Transverse colon (tissue), 4 donors: ENCODE data around the gene LRRC36. TPM values are rescaled to one million over a fixed set of nuclear protein-coding genes. Genes with fewer than 3 reads are reported as not detected.

Experiments
- DNase-seq: peaks from one replicate; pipeline ENCODE4 v3.0.0-alpha.2; 2019
- H3K27ac ChIP-seq, 4 donors: fragments of 200-600 bp; sonication (generic); 2 replicates each; pipeline ENCODE4 v1.5.1; 2016 to 2018; ENCODE audit warnings: inconsistent platforms in 4 of 4
- H3K27me3 ChIP-seq: fragments of 200-600 bp; sonication (generic); 2 replicates; pipeline ENCODE4 v1.5.1; 2017; ENCODE audit warnings: inconsistent platforms
- H3K36me3 ChIP-seq, 4 donors: fragments of 200-600 bp; sonication (generic); 2 replicates each; pipeline ENCODE4 v1.5.1; 2017 to 2019; ENCODE audit warnings: inconsistent platforms in 4 of 4
- H3K4me1 ChIP-seq, 4 donors: fragments of 200-600 bp; sonication (generic); 2 replicates each; pipeline ENCODE4 v1.5.1; 2017 to 2020; ENCODE audit warnings: inconsistent platforms in 4 of 4
- H3K4me3 ChIP-seq, 4 donors: fragments of 200-600 bp; sonication (generic); 1 replicate in 1 of 4; 2 replicates in 3 of 4; pipeline versions ENCODE4 v1.5.1 to v1.6.1; 2017 to 2019; ENCODE audit warnings: inconsistent platforms in 4 of 4
- H3K9me3 ChIP-seq, 2 donors: fragments of 200-600 bp; sonication (generic); 2 replicates each; pipeline ENCODE4 v1.5.1; 2017 to 2019; ENCODE audit warnings: inconsistent platforms in 2 of 2
- EP300 ChIP-seq: sonication (generic); formaldehyde crosslinking; IDR thresholded peaks from one replicate; pipeline ENCODE4 v1.6.1; 2017; ENCODE audit warnings: antibody characterized with exemption, low read depth
- POLR2A ChIP-seq: fragments of 450-650 bp; IDR thresholded peaks from one replicate; pipeline ENCODE4 v1.6.1; 2016; ENCODE audit warnings: antibody characterized with exemption, mild to moderate bottlenecking, moderate library complexity
- POLR2AphosphoS5 ChIP-seq, 3 donors: sonication (generic); formaldehyde crosslinking; IDR thresholded peaks; one replicate each; pipeline ENCODE4 v1.6.1; 2016; ENCODE audit warnings: antibody characterized with exemption in 3 of 3
- WGBS, 2 donors: methylation state at CpG; one replicate each; pipeline ENCODE4 v1.1.5; 2018; ENCODE audit warnings: low coverage in 1 of 2; 5-methylcytosine and 5-hydroxymethylcytosine counted together
- in situ Hi-C, 4 donors: fragments of 200-750 bp; cut with MboI; loops; one replicate each; pipeline versions ENCODE4 v1.15.0 to v1.15.1; 2017; ENCODE audit warnings: low sequenced_read_pairs in 3 of 4, low pct_ligation_motif_present in 1 of 4, low pct_unique_long_range_greater_than_20kb in 1 of 4
- intact Hi-C: fragments of 100-400 bp; cut with DNase I; formaldehyde crosslinking; loops from one replicate; pipeline ENCODE4 v1.15.1; 2023; ENCODE audit warnings: low total_unique reads
- total RNA-seq, 4 donors: library from RNA; depleted of rRNA; stranded (reverse); fragments of >200 nt; gene quantifications; one replicate each; pipeline ENCODE4 v1.1.0, GENCODE V29; 2016
- TF ChIP-seq, protein P1 (sequence below), 5 experiments: fragments of 200-600 bp in 3 of 5; fragments of 450-650 bp in 2 of 5; sonication (generic) in 3 of 5; IDR thresholded peaks; 1 replicate in 2 of 5; 2 replicates in 3 of 5; pipeline ENCODE4 v1.5.1; 2016 to 2017; ENCODE audit warnings: antibody characterized with exemption in 5 of 5, inconsistent platforms in 3 of 5, mild to moderate bottlenecking in 2 of 5, moderate library complexity in 1 of 5

The LRRC36 gene
- total RNA-seq, 4 donors from 2014 or later, result 0.79 TPM; not detected in 3

DNA sequence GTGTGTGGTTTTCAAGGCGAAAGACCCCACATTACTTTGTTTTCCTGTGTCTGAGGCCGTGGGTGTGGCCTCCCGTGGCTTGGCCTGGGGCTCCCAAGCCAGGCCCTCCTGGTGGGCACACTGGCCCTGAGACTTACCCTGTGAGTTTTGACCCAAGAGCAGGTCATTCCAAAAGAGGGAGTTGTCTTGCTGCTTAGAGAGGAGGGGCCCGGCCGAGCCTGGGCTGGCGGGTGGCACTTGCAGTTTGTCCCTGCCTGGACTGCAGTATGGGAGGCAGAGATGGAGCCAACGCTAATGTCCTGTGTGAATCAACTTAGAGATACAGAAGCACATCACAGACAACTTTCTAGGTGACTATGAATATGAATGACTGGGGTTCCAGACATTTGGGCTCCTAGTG is 24.5 kb upstream of the LRRC36 start:
- DNase-seq, result no peak
- H3K4me3 ChIP-seq, result no peak overlapping the region
- no peaks in the 10 kb centered on the region for H3K36me3 ChIP-seq
- in situ Hi-C loops (no loop called here), intact Hi-C loops (no loop called here)
- H3K4me1 ChIP-seq, result no peaks in the 10 kb centered on the region
- TF ChIP-seq POLR2AphosphoS5 (IDR thresholded peaks at IDR 0.05), result no peak
- TF ChIP-seq, protein P1, sequence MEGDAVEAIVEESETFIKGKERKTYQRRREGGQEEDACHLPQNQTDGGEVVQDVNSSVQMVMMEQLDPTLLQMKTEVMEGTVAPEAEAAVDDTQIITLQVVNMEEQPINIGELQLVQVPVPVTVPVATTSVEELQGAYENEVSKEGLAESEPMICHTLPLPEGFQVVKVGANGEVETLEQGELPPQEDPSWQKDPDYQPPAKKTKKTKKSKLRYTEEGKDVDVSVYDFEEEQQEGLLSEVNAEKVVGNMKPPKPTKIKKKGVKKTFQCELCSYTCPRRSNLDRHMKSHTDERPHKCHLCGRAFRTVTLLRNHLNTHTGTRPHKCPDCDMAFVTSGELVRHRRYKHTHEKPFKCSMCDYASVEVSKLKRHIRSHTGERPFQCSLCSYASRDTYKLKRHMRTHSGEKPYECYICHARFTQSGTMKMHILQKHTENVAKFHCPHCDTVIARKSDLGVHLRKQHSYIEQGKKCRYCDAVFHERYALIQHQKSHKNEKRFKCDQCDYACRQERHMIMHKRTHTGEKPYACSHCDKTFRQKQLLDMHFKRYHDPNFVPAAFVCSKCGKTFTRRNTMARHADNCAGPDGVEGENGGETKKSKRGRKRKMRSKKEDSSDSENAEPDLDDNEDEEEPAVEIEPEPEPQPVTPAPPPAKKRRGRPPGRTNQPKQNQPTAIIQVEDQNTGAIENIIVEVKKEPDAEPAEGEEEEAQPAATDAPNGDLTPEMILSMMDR (IDR thresholded peaks at IDR 0.05), result no peak
- no peak overlapping the region for H3K27ac ChIP-seq
- 81% methylated on average over 7 of the region's 7 CpGs; no CpG with 5 or more reads in 1 of the 2 donors for WGBS, 2 donors
- no peaks in the 10 kb centered on the region for H3K9me3 ChIP-seq
- H3K27me3 ChIP-seq, result no peaks in the 10 kb centered on the region

- H3K9me3 ChIP-seq, result no peaks in the 10 kb centered on the region
- in situ Hi-C loops (no loop called here), intact Hi-C loops (no loop called here)
- H3K4me3 ChIP-seq, result no peak overlapping the region
- no peak for DNase-seq
- H3K27me3 ChIP-seq, result no peaks in the 10 kb centered on the region
- no peak overlapping the region for H3K27ac ChIP-seq
- H3K4me1 ChIP-seq, result no peaks in the 10 kb centered on the region
- TF ChIP-seq POLR2AphosphoS5 (IDR thresholded peaks at IDR 0.05) (no peak), POLR2A (no peak), EP300 (no peak)
- TF ChIP-seq, protein P1 (IDR thresholded peaks at IDR 0.05), result no peak
- H3K36me3 ChIP-seq, result no peaks in the 10 kb centered on the region
- 92% methylated on average over 8 of the region's 8 CpGs; no CpG with 5 or more reads in 1 of the 2 donors for WGBS, 2 donors
Measured at GRCh38 chr16:67302970-67303369, 23.6 kb upstream of the LRRC36 start.

DNA sequence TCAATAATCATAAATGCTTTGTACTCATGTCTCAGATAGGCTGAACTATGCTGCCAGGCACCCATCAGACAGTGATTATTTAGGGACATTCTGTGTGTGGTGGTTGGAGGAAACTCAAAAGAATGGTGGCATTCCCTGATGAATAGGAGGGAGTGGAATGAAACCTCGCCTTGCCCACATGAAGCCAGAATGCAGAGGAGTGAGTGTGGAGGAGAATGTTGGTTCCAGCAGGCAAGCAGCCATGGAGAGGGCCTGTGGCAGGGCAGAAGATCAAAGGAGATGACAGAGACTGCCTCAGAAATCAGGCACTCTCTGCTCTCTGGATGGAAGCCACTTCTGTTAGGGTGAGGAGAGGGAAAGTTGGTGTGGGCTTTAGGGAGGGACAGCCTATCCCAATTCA is 22.6 kb upstream of the LRRC36 start:
- DNase-seq, result no peak
- in situ Hi-C loops, result no loop called here
- no peak overlapping the region for H3K27ac ChIP-seq
- 89 to 96% methylated on average over 1 of the region's 1 CpG for WGBS, 2 donors
- H3K9me3 ChIP-seq, result no peaks in the 10 kb centered on the region
- no peaks in the 10 kb centered on the region for H3K27me3 ChIP-seq
- intact Hi-C loops, result no loop called here
- H3K36me3 ChIP-seq, result no peaks in the 10 kb centered on the region
- TF ChIP-seq POLR2A (no peak), EP300 (no peak), POLR2AphosphoS5 (IDR thresholded peaks at IDR 0.05) (no peak)
- H3K4me3 ChIP-seq, result no peak overlapping the region
- H3K4me1 ChIP-seq, result no peaks in the 10 kb centered on the region

DNA sequence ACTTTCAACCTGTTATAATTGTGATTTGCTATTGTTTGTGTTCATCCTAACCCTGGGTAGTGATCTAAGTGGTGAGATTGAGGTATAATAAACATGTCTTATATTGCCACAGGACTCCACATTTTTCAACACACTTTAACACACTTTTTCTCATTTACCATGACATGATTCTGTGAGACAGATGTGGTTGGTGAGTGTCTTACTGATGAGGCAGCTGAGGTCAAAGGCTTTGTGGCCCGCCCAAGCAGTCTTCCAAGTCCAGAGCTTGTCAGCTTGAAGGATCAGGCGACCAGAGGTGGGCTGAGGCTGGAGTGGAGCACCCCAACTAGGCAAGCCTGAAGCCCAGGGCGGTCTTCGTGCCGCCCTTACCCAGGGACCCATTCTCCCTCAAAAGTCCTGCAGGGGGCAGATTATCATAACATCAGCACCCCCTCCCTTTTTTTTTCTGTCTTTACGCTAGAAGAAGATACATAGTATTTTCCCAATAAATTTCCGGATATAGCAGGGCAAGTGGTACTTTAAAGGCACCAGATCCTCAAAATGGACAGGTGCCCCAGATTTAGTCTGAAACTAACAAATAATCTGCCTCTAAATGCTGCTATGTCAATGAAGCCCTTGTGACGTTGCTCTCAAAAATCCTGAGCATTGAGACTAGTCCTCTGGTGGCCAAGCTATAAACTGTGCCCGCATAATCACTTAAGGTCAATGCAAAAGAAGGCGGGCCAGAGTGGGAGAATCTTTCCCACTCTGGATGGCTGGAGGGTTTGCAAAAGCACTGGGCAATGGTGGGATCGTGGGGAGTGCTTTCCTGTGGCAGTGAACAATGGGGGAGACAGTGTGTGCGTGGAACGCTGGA is 21.2 kb upstream of the LRRC36 start:
- Histone ChIP-seq H3K36me3 (no peaks in the 10 kb centered on the region), H3K27ac (no peak overlapping the region), H3K27me3 (no peaks in the 10 kb centered on the region), H3K4me3 (no peak overlapping the region), H3K9me3 (no peaks in the 10 kb centered on the region), H3K4me1 (no peaks in the 10 kb centered on the region)
- in situ Hi-C loops, result no loop called here
- WGBS, 2 donors, result 91 to 94% methylated on average over 3 to 13 of the region's 13 CpGs
- intact Hi-C loops, result no loop called here
- TF ChIP-seq POLR2AphosphoS5 (IDR thresholded peaks at IDR 0.05) (no peak), POLR2A (no peak), EP300 (no peak)
- TF ChIP-seq, protein P1 (IDR thresholded peaks at IDR 0.05), result no peak
- no peak for DNase-seq
